ENCODE results near the gene KLK10. TPM values are rescaled to one million over a fixed set of nuclear protein-coding genes. Genes with fewer than 3 reads are reported as not detected.
A peak's percentile ranks its signal among the peaks of the same experiment; 100 is the strongest.

The KLK10 gene
- total RNA-seq, 2 donors from 2014 or later = 0.46 to 0.91 TPM

- H3K4me3 Mint-ChIP-seq = peak overlapping the region; percentile 49
- Histone ChIP-seq H3K4me1 (ENCODE audit: control insufficient read depth, insufficient read depth, low read length) (no peaks in the 10 kb centered on the region), H3K9ac (ENCODE audit: extremely low read depth, low read length, poor library complexity, severe bottlenecking) (no peak overlapping the region)
Measured at GRCh38 chr19:51002542-51003311, 16.8 kb downstream of the KLK10 start.

GRCh38 chr19:51002089-51002532 is 17.4 kb downstream of the KLK10 start:
- Mint-ChIP-seq H3K4me1 (peaks cover 14% of the 10 kb centered on the region), H3K27ac (peak overlapping the region; percentile 68), H3K27me3 (ENCODE audit: insufficient read depth) (peaks cover 62% of the 10 kb centered on the region), H3K9me3 (no peaks in the 10 kb centered on the region), H3K4me3 (peak overlapping the region; percentile 49), H3K36me3 (ENCODE audit: low read depth) (no peaks in the 10 kb centered on the region)
- WGBS, 2 experiments (ENCODE audit: insufficient coverage in 1 of 2, insufficient read length in 1 of 2) = 86 to 89% methylated on average over 9 to 12 of the region's 12 CpGs
- no peak overlapping the region for H3K9ac ChIP-seq (ENCODE audit: extremely low read depth, low read length, poor library complexity, severe bottlenecking)
- no peak for TF ChIP-seq CTCF (conservative IDR thresholded peaks at IDR 0.05)
- H3K4me3 ChIP-seq (ENCODE audit: low read length) = no peak overlapping the region
- H3K36me3 ChIP-seq (ENCODE audit: control insufficient read depth, insufficient read depth, low read length) = no peaks in the 10 kb centered on the region
- H3K9me3 ChIP-seq (ENCODE audit: control insufficient read depth, low read length) = no peaks in the 10 kb centered on the region
- H3K4me1 ChIP-seq (ENCODE audit: control insufficient read depth, insufficient read depth, low read length) = no peaks in the 10 kb centered on the region
- H3K27me3 ChIP-seq (ENCODE audit: control insufficient read depth, insufficient read depth, low read length, poor library complexity, severe bottlenecking) = peaks cover 12% of the 10 kb centered on the region
- no peak overlapping the region for H3K27ac ChIP-seq (ENCODE audit: low read depth, low read length)
- DNase-seq = peak; percentile 79

More at GRCh38 chr19:51002542-51003311, 16.8 kb downstream of the KLK10 start:
- H3K27me3 ChIP-seq (ENCODE audit: control insufficient read depth, insufficient read depth, low read length, poor library complexity, severe bottlenecking) = peaks cover 14% of the 10 kb centered on the region
- H3K27me3 Mint-ChIP-seq (ENCODE audit: insufficient read depth) = peaks cover 61% of the 10 kb centered on the region
- no peaks in the 10 kb centered on the region for H3K9me3 ChIP-seq (ENCODE audit: control insufficient read depth, low read length)
- peak overlapping the region; percentile 68 for H3K27ac Mint-ChIP-seq
- H3K4me1 Mint-ChIP-seq = peaks cover 14% of the 10 kb centered on the region
- H3K9me3 Mint-ChIP-seq = no peaks in the 10 kb centered on the region
- H3K4me3 ChIP-seq (ENCODE audit: low read length) = no peak overlapping the region
- 91 to 95% methylated on average over 30 to 42 of the region's 42 CpGs for WGBS, 2 experiments (ENCODE audit: insufficient coverage in 1 of 2, insufficient read length in 1 of 2)
- no peaks in the 10 kb centered on the region for H3K36me3 ChIP-seq (ENCODE audit: control insufficient read depth, insufficient read depth, low read length)
- H3K27ac ChIP-seq (ENCODE audit: low read depth, low read length) = no peak overlapping the region
- no peaks in the 10 kb centered on the region for H3K36me3 Mint-ChIP-seq (ENCODE audit: low read depth)
- no peak for TF ChIP-seq CTCF (conservative IDR thresholded peaks at IDR 0.05)
- peak; percentile 96 for DNase-seq

DNA sequence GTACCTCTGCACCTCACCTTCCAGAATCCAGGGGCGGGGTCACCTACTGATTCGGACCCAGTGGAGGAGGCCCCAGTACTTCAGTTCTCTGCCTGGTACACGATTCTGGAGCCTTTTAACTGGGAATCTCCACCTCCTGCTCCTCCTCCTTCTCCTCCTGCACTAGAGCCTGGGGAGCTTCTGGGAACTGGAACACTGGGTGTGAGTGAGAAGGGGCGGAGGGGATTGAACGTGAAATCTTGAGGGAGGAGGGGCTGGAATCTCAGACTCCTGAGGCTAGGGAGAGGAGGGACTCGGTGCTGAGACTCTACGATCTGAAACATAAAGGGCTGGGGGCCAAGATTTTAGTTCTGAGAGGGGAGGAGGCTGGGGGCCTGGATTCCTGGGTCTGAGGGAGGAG is 18.0 kb downstream of the KLK10 start, which contains the start of gene KLK8:
Gene KLK8 (minus strand): TSS at position 90 of the 400 bp plus-strand sequence. CDS start 437 bp downstream, outside the sequence.
- H3K27me3 Mint-ChIP-seq (ENCODE audit: insufficient read depth) = peaks cover 58% of the 10 kb centered on the region
- Histone ChIP-seq H3K9ac (ENCODE audit: extremely low read depth, low read length, poor library complexity, severe bottlenecking) (no peak within 1 kb of the TSS), H3K27me3 (ENCODE audit: control insufficient read depth, insufficient read depth, low read length, poor library complexity, severe bottlenecking) (peaks cover 12% of the 10 kb centered on the region), H3K27ac (ENCODE audit: low read depth, low read length) (no peak within 1 kb of the TSS), H3K36me3 (ENCODE audit: control insufficient read depth, insufficient read depth, low read length) (no peaks in the 10 kb centered on the region), H3K4me3 (ENCODE audit: low read length) (no peak within 1 kb of the TSS), H3K4me1 (ENCODE audit: control insufficient read depth, insufficient read depth, low read length) (no peaks in the 10 kb centered on the region), H3K9me3 (ENCODE audit: control insufficient read depth, low read length) (no peaks in the 10 kb centered on the region)
- no peaks in the 10 kb centered on the region for H3K9me3 Mint-ChIP-seq
- H3K4me1 Mint-ChIP-seq = peaks cover 14% of the 10 kb centered on the region
- no peak for TF ChIP-seq CTCF (conservative IDR thresholded peaks at IDR 0.05)
- H3K27ac Mint-ChIP-seq = peak within 1 kb of the TSS; percentile 68
- H3K36me3 Mint-ChIP-seq (ENCODE audit: low read depth) = no peaks in the 10 kb centered on the region
- H3K4me3 Mint-ChIP-seq = peak within 1 kb of the TSS; percentile 49
- peak; percentile 80 for DNase-seq
- WGBS, 2 experiments (ENCODE audit: insufficient coverage in 1 of 2, insufficient read length in 1 of 2) = 68% methylated on average over 6 of the region's 7 CpGs; no CpG with 5 or more reads in 1 of the 2 experiments
